SK-N-SH (cell line): ENCODE data around the gene PTGER1. TPM values are rescaled to one million over a fixed set of nuclear protein-coding genes. Genes with fewer than 3 reads are reported as not detected.

Source experiments
- CTCF ChIA-PET: fragments of 300-600, 350-600 bp; formaldehyde crosslinking; extraction: SDS; loops from one replicate; lab custom pipeline; 2021; lab: Yijun Ruan, JAX
- POLR2A ChIA-PET: fragments of 350-600 bp; sonication (Branson Sonifier 250); formaldehyde crosslinking; extraction: SDS; loops from one replicate; lab custom pipeline; 2020; ENCODE audit warnings: antibody characterized with exemption, inconsistent platforms; lab: Yijun Ruan, JAX
- DNase-seq: peaks from one replicate; pipeline ENCODE4 v3.0.0; 2012
- H2AFZ ChIP-seq: fragments of 200-600 bp; sonication (generic); 2 replicates; pipeline ENCODE4 v1.8.1; 2016; ENCODE audit warnings: antibody characterized with exemption, mild to moderate bottlenecking, low read depth
- H3F3A ChIP-seq: fragments of 200-600 bp; sonication (generic); replicated peaks from 2 replicates; pipeline ENCODE3; 2016; ENCODE audit warnings: antibody characterized with exemption, mild to moderate bottlenecking; ENCODE audit not compliant: insufficient read depth
- H3K27ac ChIP-seq, 2 experiments: fragments of 200-500 bp in 1 of 2; fragments of 200-600 bp in 1 of 2; sonication (Bioruptor generic) in 1 of 2; sonication (generic), shearing (Covaris generic) in 1 of 2; 2 replicates each; pipeline versions ENCODE4 v1.5.1 to v1.6.1; 2014 to 2016; ENCODE audit warnings: low read depth in 2 of 2, inconsistent platforms in 1 of 2, low read length in 1 of 2, mild to moderate bottlenecking in 1 of 2, mixed read lengths in 1 of 2
- H3K27me3 ChIP-seq: fragments of 200-600 bp; sonication (generic), shearing (Covaris generic); 2 replicates; pipeline ENCODE4 v1.6.1; 2016; ENCODE audit warnings: mixed run types; ENCODE audit not compliant: insufficient read depth
- H3K36me3 ChIP-seq, 2 experiments: fragments of 200-500 bp in 1 of 2; fragments of 200-600 bp in 1 of 2; sonication (Bioruptor generic) in 1 of 2; sonication (generic) in 1 of 2; replicated peaks in 1 of 2; 2 replicates each; pipeline versions ENCODE3 to v1.5.1; 2014 to 2016; ENCODE audit warnings: low read length in 1 of 2, mild to moderate bottlenecking in 1 of 2; ENCODE audit not compliant: insufficient read depth in 2 of 2, control insufficient read depth in 1 of 2
- H3K4me1 ChIP-seq, 2 experiments: fragments of 200-500 bp in 1 of 2; fragments of 200-600 bp in 1 of 2; sonication (Bioruptor generic) in 1 of 2; sonication (generic), shearing (Covaris generic) in 1 of 2; 2 replicates each; pipeline versions ENCODE4 v1.5.1 to v1.6.1; 2014 to 2016; ENCODE audit warnings: low read depth in 1 of 2, low read length in 1 of 2, mixed run types in 1 of 2; ENCODE audit not compliant: insufficient read depth in 2 of 2, control insufficient read depth in 1 of 2
- H3K4me2 ChIP-seq: fragments of 200-600 bp; sonication (generic), shearing (Covaris generic); 2 replicates; pipeline ENCODE4 v1.6.1; 2017; ENCODE audit warnings: mixed run types
- H3K4me3 ChIP-seq, 2 experiments: fragments of 200-500 bp in 1 of 2; fragments of 200-600 bp in 1 of 2; sonication (Bioruptor generic) in 1 of 2; sonication (generic), shearing (Covaris generic) in 1 of 2; 2 replicates each; pipeline versions ENCODE4 v1.5.1 to v1.8.1; 2014 to 2016; ENCODE audit warnings: low read depth in 2 of 2, inconsistent platforms in 1 of 2, low read length in 1 of 2, mild to moderate bottlenecking in 1 of 2, mixed read lengths in 1 of 2, moderate library complexity in 1 of 2
- H3K79me2 ChIP-seq: fragments of 200-600 bp; sonication (generic); 2 replicates; pipeline ENCODE4 v1.8.1; 2017; ENCODE audit warnings: mild to moderate bottlenecking; ENCODE audit not compliant: insufficient read depth
- H3K9ac ChIP-seq: fragments of 200-600 bp; sonication (generic); 2 replicates; pipeline ENCODE4 v1.6.1; 2017; ENCODE audit warnings: mixed run types
- H3K9me2 ChIP-seq: fragments of 200-600 bp; sonication (generic); 2 replicates; pipeline ENCODE4 v1.6.1; 2017; ENCODE audit warnings: mixed run types
- H3K9me3 ChIP-seq: fragments of 200-600 bp; sonication (generic); 2 replicates; pipeline ENCODE4 v1.6.1; 2017; ENCODE audit warnings: mixed run types, mild to moderate bottlenecking, moderate library complexity
- H4K20me1 ChIP-seq: fragments of 200-600 bp; sonication (generic); 2 replicates; pipeline ENCODE4 v1.6.1; 2017; ENCODE audit warnings: mild to moderate bottlenecking, mixed run types; ENCODE audit not compliant: insufficient read depth
- CHD2 ChIP-seq: fragments of 150-350 bp; IDR thresholded peaks from 2 replicates; pipeline ENCODE4 v1.6.1; 2018; ENCODE audit warnings: low read length; ENCODE audit not compliant: partially characterized antibody
- FOXM1 ChIP-seq: IDR thresholded peaks from 2 replicates; pipeline ENCODE4 v1.4.0; 2012; ENCODE audit warnings: low read depth, mild to moderate bottlenecking
- GATA2 ChIP-seq: sonication (generic); formaldehyde crosslinking; IDR thresholded peaks from 2 replicates; pipeline ENCODE4 v1.5.0; 2020; ENCODE audit warnings: mild to moderate bottlenecking, missing genetic modification reagents
- MAX ChIP-seq: IDR thresholded peaks from 2 replicates; pipeline ENCODE4 v1.4.0; 2012; ENCODE audit warnings: low read depth
- MEF2A ChIP-seq: IDR thresholded peaks from 2 replicates; pipeline ENCODE4 v1.4.0; 2012; ENCODE audit warnings: low read depth, borderline replicate concordance
- NFIC ChIP-seq: IDR thresholded peaks from 2 replicates; pipeline ENCODE4 v1.4.0; 2012; ENCODE audit warnings: borderline replicate concordance
- NRF1 ChIP-seq: IDR thresholded peaks from 2 replicates; pipeline ENCODE4 v1.6.1; 2012; ENCODE audit warnings: low read depth, mild to moderate bottlenecking, low read length
- PBX3 ChIP-seq: IDR thresholded peaks from 2 replicates; pipeline ENCODE4; 2012
- POLR2AphosphoS5 ChIP-seq: IDR thresholded peaks from 2 replicates; pipeline ENCODE4 v1.6.1; 2012; ENCODE audit warnings: low read depth, low read length
- RCOR1 ChIP-seq: fragments of 150-350 bp; IDR thresholded peaks from 2 replicates; pipeline ENCODE4 v1.6.1; 2017; ENCODE audit warnings: antibody characterized with exemption, low read length
- REST ChIP-seq: IDR thresholded peaks from 2 replicates; pipeline ENCODE4 v1.6.1; 2012; ENCODE audit warnings: mild to moderate bottlenecking, low read depth, low read length, moderate library complexity
- SIN3A ChIP-seq: IDR thresholded peaks from 2 replicates; pipeline ENCODE4 v1.6.1; 2012; ENCODE audit warnings: low read depth, mild to moderate bottlenecking, low read length, moderate library complexity, borderline replicate concordance
- TAF1 ChIP-seq: IDR thresholded peaks from 2 replicates; pipeline ENCODE4 v1.6.1; 2012; ENCODE audit warnings: low read depth, mild to moderate bottlenecking, low read length, moderate library complexity, borderline replicate concordance
- TEAD4 ChIP-seq: IDR thresholded peaks from 2 replicates; pipeline ENCODE4 v1.4.0; 2012; ENCODE audit warnings: mild to moderate bottlenecking, borderline replicate concordance; ENCODE audit not compliant: insufficient read depth
- USF2 ChIP-seq: fragments of 150-350 bp; IDR thresholded peaks from 2 replicates; pipeline ENCODE4 v1.6.1; 2017; ENCODE audit warnings: antibody characterized with exemption, low read length, low read depth, borderline replicate concordance
- YY1 ChIP-seq: IDR thresholded peaks from 2 replicates; pipeline ENCODE4 v1.4.0; 2012; ENCODE audit warnings: low read depth, mild to moderate bottlenecking
- WGBS: methylation state at CpG from one replicate; pipeline ENCODE4 v1.1.6; 2017; ENCODE audit warnings: low lambda C conversion rate; 5-methylcytosine and 5-hydroxymethylcytosine counted together
- polyA plus RNA-seq, 3 experiments: library from polyadenylated mRNA; depleted of rRNA; stranded (reverse); fragments of >200 nt; gene quantifications; 2 replicates each; pipeline ENCODE4 v1.2.3, GENCODE V29; 2012

Gene PTGER1
- polyA plus RNA-seq, 1 of the 3 experiments (the other 2 are of a cell fraction), result 6.0 TPM

- POLR2A ChIA-PET, result interaction anchor here (1.3 kb wide), 1 partner anchor 38 kb away, joined by 3 read pairs; no protein-coding TSS in a partner anchor
- H3K79me2 ChIP-seq, result peaks cover 44% of the 10 kb centered on the region
Observed at GRCh38 chr19:14516048-14516534, 40.9 kb upstream of the PTGER1 start.

GRCh38 chr19:14515501-14516047 is 40.4 kb upstream of the PTGER1 start:
- no peak overlapping the region for H2AFZ ChIP-seq
- H3K79me2 ChIP-seq, result peaks cover 44% of the 10 kb centered on the region
- H3K9me2 ChIP-seq, result no peaks in the 10 kb centered on the region
- POLR2A ChIA-PET, result no interaction called here
- CTCF ChIA-PET, result interaction anchor here (3.7 to 3.8 kb wide), 2 partner anchors 9 to 35 kb away, joined by 20 to 30 read pairs; no protein-coding TSS in a partner anchor
- WGBS, result 71% methylated on average over 8 of the region's 8 CpGs
- peaks cover 24 to 36% of the 10 kb centered on the region in 2 experiments; a peak in 3 of 4 replicates for H3K4me1 ChIP-seq
- peaks cover 22 to 29% of the 10 kb centered on the region in 2 experiments for H3K36me3 ChIP-seq
- H3K27ac ChIP-seq, result no peak overlapping the region
- H3K27me3 ChIP-seq, result no peaks in the 10 kb centered on the region
- H3K4me2 ChIP-seq, result peak overlapping the region; percentile 95
- peaks cover 36% of the 10 kb centered on the region for H4K20me1 ChIP-seq
- peak overlapping the region; percentile 87 to 90; a peak in 3 of 4 replicates for H3K4me3 ChIP-seq
- peak overlapping the region; percentile 99; the same call in 1 of the 2 replicates for H3K9ac ChIP-seq
- H3K9me3 ChIP-seq, result no peaks in the 10 kb centered on the region
- peaks cover 48% of the 10 kb centered on the region for H3F3A ChIP-seq
- no peak for DNase-seq
- TF ChIP-seq YY1 (no peak), POLR2AphosphoS5 (no peak), RCOR1 (no peak), FOXM1 (no peak), MEF2A (no peak), NRF1 (no peak), TEAD4 (no peak), USF2 (no peak), TAF1 (no peak), SIN3A (no peak), PBX3 (no peak), MAX (no peak)

More at GRCh38 chr19:14516048-14516534, 40.9 kb upstream of the PTGER1 start:
- Histone ChIP-seq H3K36me3 (peaks cover 22 to 29% of the 10 kb centered on the region in 2 experiments), H3K4me3 (peak overlapping the region; percentile 87 to 90), H4K20me1 (peaks cover 36% of the 10 kb centered on the region), H3K9me2 (no peaks in the 10 kb centered on the region), H3K27ac (no peak overlapping the region; a peak in 2 of 4 replicates), H3K9ac (peak overlapping the region; percentile 99; the same call in 1 of the 2 replicates), H3K9me3 (no peaks in the 10 kb centered on the region), H3K4me2 (peak overlapping the region; percentile 95), H2AFZ (no peak overlapping the region), H3K27me3 (no peaks in the 10 kb centered on the region), H3K4me1 (peaks cover 24 to 38% of the 10 kb centered on the region in 2 experiments; a peak in 3 of 4 replicates), H3F3A (peaks cover 47% of the 10 kb centered on the region)
- CTCF ChIA-PET, result interaction anchor here (1.5 to 3.8 kb wide), 3 partner anchors 10 to 36 kb away, joined by 4 to 30 read pairs (median 20); no protein-coding TSS in a partner anchor
- TF ChIP-seq YY1 (no peak), REST (no peak), RCOR1 (no peak), GATA2 (CRISPR knock-in tag) (no peak), NFIC (no peak), MEF2A (no peak), POLR2AphosphoS5 (no peak), TAF1 (no peak), CHD2 (no peak)
- DNase-seq, result no peak
- WGBS, result 68% methylated on average over 10 of the region's 15 CpGs
